ENCODE measurements around the gene HMGCS1.
"Not testable (repeated sequence)": the region's sequence is repeated elsewhere in the genome, so short reads cannot be mapped to it uniquely, and the experiment has no call there.

Gene HMGCS1

DNA sequence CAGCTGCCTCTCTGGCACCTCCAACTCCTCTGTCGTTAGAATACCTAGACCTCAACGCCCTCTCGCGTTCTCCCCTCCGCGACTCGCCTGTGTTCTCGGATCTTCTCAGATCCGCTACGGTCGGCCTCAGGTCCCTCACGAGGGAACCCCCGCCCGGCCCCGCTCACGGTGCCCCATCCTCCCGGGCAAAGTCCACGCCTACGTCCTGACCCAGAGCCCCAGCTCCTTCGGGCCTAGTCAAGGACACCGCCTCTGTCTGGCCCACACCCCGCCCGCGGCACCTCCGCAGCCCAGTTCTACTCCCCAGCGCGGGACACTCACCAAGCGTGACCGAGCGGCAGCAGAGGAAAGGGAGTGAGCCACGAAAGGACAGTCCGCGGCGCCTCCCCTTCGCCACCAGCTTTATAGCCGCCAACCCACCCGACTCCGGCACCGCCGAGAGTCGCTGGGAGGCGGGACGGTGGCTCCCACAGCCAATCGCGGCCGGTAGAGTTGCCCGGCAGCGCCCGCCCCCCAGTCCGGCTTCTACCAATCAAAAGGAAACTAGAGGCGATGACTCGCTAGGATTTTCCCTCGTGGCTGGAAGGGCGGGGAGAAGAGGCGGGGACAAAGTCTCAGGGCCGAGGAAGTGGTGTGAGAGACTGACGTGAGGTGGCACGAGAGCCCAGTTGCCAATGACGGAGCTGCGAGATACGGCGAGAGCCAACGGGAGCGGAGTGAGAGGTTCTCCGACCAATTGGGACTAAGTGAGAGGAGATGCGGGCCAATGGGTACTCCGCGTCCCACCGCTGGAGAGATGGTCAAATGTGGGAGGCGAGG, at the start of gene HMGCS1:
HMGCS1 (minus strand) TSS at position 378 of the 819 bp plus-strand sequence. CDS start 14,447 bp downstream, outside the sequence.
- DNase-seq: peak; percentile 90 to 96 (median 94)

DNA sequence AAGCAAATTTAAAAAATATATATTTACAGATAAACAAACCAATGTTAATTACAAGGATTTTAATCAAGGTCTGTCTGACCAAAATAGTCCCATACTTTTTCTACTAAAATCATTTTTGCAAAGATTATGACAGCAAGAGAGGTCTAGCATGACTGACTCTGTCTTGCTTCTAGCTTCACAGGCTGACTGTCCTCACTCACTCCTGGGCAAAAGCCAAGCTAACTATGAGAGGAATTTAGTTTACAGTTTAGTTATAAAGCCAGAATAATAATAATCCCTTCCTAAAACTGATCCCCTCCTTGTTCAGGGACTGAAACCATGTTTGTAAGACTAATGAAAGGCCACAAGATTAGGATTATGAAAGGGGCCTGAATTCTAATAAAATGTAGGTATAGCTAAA, 45.5 kb upstream of the HMGCS1 start:
- no peak for DNase-seq

DNA sequence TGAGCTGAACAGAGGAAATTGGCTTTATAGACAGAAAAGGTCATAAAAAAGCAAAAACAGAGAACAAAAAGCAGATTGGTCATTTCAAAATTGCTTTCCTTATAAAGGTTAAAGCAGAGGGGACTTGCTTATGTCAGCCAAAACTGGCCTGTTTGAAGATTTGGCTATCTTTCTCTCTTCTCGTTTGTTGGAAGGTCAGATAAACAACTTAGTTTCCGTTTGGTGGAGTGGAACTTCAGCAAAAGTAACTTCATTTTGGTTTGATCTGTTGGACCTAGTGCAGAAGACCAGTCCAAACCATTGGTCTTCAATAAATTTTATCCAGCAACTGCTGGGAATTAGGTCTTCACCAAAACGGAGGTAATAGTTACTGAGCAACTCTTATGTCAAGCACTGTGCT, 45.1 kb upstream of the HMGCS1 start:
- DNase-seq: no peak

DNA sequence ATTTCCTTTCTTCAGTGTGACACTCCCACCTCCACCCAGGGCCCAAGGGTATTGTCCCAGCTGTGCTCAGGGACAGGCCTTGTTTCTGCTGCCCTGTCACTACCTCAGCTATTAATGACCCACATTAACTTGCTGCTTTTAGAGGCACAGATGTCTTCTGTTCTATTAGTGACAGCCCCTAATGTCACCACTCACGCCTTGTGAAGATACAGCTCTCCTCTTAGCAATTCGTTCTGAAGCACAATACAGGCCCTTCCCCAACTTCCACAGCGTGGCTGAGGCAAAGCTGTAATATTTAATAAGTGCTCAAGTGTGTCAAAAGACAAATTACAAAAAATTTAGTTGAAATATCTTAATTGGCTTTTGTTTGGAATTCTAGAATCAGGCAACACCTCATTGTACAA, 44.7 kb upstream of the HMGCS1 start:
- DNase-seq: no peak

DNA sequence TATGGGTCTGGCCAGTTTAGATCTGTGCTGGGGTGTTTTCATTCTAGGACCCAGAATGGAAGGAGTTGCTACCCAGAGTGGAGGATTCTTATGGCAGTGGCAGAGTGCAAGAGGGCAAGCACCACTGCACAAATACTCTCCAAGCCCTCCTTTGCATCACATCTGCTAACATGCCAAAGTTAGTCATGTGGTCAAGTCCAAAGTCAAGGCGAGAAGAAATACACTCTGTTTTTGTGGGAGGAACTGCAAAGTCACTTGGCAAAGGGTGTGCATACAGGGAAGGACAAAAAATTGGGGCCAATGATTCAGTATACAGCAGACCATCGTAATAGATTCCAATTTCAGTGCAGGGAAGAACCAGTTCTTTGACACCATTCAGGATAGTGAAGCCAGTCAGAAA, 43.9 kb upstream of the HMGCS1 start:
- DNase-seq: no peak

DNA sequence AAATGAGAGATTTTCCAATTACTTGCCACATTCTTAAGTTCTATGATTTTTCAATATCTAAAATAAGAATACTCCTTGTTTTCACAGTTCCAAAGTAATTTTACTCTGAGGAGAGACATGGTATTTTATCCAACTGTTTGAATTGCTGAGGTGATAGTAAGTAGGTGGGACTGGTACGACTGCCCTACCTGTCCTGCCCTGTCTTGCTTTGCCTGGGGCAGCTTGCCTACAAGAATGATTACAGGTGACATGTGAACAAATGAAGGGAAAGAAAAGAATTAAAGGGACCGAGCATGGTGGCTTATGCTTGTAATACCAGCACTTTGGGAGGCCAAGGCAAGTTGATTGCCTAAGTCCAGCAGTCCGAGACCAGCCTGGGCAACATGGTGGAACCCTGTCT, 41.6 kb upstream of the HMGCS1 start:
- no peak for DNase-seq

DNA sequence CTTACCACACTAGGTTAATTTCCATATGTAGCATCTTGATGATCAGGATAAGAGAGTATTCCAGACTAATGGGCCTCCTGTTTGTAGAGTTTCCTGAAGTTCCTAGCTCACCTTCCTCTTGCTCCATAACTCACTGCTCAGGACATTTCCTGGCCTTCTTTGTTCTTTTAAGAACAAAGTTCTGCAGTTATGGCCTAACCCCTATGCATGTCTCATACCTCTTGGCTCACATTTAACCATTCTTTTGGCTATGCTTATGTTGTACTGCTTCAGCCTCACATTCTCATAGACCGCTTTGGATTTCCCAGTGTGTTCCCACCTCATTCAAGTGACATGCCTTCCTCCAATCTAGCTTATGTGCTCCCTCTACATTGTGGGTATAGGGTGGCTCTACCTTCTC, 40.5 kb upstream of the HMGCS1 start:
- DNase-seq: no peak

DNA sequence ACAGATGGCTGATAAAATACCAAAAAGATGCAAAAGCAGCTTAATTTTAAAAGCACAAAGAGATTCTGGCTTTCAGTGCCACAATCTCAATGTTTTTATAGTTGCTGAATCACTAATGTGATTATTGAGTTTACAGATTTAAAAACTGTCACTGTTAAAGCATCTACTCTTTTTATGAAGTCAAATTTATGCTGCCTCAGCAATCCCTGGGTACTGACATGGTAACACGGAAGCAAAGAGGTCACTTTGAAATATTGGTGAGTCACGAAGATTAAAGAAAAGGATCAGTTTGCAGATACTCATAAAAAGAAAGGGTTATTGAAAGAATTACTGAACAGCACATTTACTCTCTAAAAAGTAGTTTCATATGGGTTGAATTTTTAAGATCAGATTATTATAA, 39.7 kb upstream of the HMGCS1 start:
- DNase-seq: no peak

DNA sequence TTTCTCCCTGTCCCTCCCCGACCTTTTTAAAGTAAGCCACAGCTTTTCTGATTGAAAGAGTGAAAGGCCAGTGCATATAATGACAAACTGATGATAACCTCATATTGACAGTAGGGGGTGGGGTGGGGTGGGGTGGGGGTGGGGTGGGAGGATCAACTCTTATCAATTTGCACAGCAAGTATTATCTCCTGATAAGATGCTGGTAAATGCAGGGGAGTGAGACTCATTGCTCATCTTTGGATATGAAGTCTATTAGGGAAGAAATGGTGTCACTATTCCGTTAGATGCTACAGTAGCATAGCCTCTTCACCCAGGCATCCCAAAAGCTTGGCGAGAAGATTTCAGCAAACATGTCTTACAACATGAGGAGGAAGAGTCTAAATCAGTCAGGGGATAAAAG, 38.9 kb upstream of the HMGCS1 start:
- DNase-seq: no peak

DNA sequence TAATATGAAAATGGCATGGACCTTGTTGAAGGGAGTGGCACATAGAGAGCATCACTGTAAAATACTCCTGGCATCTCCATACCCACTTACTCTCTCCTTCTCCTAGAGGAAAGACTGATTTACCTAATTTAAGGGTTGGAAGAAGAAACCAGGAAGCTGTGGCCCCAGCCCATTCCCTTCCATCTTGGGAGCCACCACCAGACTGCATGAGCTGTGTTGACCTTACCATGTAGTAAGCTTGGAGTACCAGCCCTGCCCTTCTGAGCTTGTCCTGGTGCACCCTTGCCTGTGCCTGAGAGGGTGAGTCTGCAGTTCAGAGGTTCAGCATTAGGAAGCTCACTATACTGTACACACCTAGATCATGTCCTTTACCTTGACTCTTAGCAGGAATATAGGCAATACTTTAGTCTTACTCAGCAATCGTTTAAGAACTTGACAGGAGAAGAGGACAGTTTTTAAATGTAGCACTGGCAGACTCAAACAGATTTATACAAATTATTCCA, 35.7 kb upstream of the HMGCS1 start:
- DNase-seq: no peak

DNA sequence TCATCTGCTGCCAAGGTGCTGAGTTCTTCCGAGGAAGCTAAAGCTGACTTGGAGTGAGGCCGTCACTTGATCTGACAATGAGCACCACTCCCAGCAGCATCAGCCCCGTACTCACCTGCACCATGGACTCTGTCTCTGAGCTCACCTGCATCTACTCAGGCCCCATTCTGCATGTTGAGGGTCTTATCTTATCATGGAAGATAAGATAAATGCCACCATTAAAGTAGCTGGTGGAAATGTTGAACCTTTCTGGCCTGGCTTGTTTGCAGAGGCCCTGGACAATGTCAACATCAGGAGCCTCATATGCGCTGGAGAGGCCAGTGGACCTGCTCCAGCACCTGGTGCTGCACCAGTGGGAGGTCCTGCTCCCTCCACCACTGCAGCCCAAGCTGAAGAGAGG, 35.0 kb upstream of the HMGCS1 start:
- DNase-seq: no peak

DNA sequence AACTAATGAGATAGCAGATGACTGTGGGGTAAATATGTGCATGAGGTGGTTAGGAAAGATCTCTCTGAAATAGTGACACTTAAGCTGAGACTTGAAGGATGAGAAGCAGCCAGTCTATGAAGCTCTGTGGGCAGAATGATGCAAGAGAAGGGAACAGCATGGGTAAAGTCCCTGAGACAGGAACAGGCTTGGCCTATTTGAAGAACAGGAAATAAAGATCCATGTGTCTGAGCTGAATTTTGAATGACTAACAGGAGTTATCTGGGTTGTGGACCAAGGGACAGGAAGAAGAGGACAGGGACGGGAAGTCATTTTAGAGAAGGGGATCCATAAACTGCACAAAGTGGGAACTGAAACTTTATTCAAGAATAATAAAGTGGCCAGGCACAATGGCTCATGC, 25.6 kb upstream of the HMGCS1 start:
- no peak for DNase-seq

DNA sequence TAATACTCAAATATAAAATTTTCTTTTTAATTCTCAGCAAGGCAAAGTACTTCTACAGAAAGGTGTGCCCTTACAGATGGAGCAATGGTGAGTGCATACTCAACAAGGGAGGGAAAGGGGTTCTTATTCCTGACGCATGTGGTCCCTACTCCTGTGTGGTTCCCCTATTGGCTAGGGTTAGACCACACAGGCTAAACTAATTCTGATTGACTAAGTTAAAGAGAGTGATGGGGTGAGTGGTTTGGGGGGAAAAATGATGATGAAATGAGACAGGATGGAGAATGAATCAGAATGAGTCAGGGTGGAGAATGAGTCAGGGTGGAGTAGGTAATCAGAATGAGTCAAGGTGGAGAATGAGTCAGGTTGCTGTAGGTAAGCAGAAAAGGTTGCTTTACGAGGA, 22.9 kb upstream of the HMGCS1 start:
- no peak for DNase-seq

DNA sequence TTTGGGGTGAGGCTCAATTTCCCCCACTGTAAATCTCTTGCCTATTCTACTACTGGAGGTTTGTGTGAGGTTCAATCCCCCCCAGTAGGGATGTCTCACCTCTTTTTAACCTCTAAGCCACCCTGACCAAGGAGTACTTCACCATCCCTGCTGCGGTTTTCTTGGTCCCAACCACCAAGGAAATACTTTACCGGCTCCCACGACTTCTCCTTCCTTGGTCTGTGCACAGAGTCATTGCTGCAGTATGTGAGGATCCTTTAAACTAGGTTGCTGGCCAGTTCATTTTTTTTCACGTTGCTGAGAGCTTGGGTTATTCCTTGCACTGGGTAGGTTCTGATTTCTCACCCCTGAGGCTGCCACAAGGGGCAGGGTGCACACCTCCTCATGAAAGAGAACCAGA, 22.5 kb upstream of the HMGCS1 start:
- DNase-seq: no peak

DNA sequence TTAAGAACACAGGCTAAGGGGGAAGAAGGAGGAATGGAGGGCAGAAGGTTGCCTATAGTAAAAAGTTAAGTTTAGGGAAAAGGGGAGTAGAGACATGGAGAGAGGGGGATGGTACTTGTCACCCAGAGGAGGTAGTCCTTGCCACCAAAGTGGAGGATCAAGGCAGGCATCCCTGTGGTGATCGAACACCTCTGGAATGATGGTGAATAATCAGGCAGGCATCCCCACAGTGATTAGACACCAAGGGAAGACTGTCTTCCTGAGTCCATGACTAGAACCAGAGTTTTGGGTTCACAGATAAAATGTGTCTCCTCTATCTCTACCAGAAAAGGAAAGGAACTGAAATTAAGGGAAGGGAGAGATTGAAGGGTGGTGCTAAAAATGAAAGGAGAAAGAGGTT, 19.2 kb upstream of the HMGCS1 start:
- DNase-seq: no peak

DNA sequence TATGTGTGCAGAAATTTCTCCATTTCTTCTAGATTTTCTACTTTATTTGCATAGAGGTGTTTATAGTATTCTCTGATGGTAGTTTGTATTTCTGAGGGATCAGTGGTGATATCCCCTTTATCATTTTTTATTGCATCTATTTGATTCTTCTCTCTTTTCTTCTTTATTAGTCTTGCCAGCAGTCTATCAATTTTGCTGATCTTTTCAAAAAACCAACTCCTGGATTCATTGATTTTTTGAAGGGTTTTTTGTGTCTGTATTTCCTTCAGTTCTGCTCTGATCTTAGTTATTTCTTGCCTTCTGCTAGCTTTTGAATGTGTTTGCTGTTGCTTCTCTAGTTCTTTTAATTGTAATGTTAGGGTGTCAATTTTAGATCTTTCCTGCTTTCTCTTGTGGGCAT, 12.4 kb upstream of the HMGCS1 start:
- DNase-seq: not testable (repeated sequence)

DNA sequence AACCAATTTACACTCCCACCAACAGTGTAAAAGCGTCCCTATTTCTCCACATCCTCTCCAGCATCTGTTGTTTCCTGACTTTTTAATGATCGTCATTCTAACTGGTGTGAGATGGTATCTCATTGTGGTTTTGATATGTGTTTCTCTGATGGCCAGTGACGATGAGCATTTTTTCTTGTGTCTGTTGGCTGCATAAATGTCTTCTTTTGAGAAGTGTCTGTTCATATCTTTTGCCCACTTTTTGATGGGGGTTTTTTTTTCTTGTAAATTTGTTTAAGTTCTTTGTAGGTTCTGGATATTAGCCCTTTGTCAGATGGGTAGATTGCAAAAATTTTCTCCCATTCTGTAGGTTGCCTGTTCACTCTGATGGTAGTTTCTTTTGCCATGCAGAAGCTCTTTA, 10.3 kb upstream of the HMGCS1 start:
- not testable (repeated sequence) for DNase-seq

DNA sequence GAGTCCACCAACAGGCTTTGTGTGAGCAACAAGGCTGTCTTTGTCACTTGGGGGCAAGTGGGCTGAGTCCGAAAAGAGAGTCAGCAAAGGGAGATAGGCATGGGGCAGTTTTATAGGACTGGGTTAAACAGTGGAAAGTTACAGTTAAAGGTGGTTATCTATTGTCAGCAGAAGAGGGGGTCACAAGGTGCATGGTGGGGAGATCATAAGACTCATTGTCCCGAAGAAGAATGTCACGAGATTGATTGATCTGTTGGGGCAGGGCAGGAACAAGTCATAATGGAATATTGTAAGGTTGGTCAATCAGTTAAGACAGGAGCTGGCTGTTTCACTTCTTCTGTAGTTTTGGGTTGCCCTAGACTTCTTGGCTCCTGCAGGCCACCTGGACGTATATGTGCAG, 7.6 kb upstream of the HMGCS1 start:
- no peak for DNase-seq

DNA sequence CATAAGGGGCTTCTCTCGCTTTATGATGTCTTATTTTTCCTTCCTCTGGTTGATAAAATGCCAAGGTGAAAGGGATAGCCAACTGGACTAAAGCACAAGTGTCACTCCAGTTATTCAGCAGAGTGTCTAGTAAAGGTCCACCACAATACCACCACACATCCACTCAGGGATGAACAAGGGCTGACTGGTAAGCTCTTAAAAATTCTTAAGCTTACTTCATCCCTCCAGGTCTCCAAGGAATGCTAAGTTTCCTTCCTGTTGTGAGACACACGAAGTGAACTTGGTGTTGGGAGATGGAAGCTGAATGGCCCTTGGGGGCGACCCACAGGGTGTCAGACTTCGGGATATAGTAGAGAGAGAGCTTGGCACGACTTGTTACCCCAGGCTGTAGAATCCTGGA, 3.2 kb upstream of the HMGCS1 start:
- no peak for DNase-seq

DNA sequence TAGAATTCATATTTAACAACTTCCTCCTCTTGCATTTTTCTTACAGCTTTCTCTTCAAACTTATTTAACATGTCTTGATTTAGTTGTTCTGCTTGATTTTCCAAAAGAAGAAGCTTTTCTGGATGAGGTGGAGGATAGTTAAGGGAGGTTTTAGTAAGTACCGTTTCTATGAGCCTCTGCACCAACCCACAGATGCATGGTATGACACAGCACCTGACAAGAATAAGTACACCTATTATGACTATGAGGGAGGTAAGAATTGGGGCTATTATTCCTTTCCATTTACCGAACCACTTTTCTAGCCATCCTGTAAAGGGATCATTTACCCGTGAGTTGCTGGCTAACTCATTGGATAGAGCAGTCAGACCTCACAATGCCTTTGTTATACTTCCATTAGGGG, 2.5 kb upstream of the HMGCS1 start:
- DNase-seq: no peak

DNA sequence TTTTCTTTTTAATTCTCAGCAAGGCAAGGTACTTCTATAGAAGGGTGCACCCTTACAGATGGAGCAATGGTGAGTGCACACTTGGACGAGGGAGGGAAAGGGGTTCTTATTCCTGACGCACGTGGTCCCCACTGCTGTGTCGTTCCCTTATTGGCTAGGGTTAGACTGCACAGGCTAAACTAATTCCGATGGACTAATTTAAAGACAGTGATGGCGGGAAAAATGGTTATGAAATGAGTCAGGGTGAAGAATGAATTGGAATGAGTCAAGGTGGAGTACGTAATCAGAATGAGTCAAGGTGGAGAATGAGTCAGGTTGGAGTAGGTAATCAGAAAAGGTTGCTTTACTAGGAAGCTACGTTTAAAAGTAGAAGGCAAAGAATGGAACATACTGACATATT, 2.1 kb upstream of the HMGCS1 start:
- DNase-seq: peak in 2 of 4 experiments; percentile 6 to 9

DNA sequence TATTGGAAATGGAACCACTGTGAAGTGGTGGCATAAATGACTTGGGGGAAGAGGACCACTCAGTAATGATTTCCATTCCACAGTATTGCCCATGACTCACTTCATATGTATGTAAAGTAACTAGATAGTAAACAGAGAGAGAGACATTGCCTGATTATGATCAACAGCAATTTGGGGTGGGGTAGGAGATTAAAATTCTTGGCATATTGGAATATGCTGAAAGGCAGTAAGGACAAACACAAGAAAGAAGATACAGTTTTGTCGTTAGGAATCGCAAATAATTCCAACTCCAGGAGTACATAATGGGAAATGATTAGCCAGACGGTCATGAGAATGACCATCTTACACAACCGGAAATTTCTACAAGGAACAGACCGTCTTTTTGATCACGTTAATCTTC, 1.5 kb upstream of the HMGCS1 start:
- no peak for DNase-seq

DNA sequence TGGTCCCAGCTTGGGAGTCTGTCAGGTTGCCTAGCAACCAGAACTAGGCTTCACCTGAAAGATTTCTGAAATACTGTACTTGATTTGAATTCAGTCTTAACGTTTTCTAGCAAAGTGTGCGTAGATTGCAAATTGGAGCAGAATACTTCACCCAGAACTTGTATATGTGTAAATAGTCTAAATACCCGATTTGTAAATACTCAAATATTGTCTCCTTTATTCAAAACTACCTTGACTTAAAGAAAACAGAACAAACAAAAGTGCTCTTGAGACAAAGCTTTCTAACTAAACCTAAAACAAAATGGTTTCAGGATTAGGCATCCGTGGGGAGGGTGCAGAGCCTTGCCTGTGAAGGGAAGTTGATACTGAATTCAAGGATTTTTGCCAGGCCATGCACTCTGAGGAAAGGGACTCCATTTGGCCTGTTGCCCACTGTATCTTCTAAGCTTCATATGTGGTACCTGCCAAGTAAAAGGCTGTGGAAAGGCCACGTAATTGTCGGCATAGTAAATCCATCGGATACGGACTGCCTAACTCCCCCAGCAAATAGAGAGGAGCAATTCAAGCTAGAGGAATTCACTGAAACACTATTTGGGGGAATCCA, 744 bp upstream of the HMGCS1 start:
- DNase-seq: peak in 1 of 4 experiments; percentile 3

DNA sequence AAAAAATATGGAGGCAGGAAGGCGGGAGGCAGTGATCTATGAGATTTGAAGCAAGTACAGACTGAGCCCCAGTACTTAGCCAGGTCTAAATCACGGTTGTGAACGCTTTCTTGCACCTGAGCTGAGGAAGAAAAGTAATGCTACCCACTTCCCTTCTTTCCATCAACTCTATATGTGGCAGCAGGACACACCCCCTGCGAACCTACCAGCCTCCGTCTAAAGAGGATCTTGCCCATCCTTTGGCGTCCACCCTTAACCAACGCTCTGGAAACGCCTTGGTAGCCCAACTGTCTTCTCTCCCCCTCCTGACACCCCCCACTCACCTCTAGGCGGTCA, 545 bp downstream of the HMGCS1 start:
- DNase-seq: no peak

Measured in activated CD4-positive, CD25-positive, alpha-beta regulatory T cell (primary cell).